Measurements from ENCODE around the gene NSRP1.
"Not testable (repeated sequence)": the region's sequence is repeated elsewhere in the genome, so short reads cannot be mapped to it uniquely, and the experiment has no call there.

NSRP1 gene

GRCh38 chr17:30225112-30225511 is 108.5 kb downstream of the NSRP1 start:
- FAIRE-seq: no peak

DNA sequence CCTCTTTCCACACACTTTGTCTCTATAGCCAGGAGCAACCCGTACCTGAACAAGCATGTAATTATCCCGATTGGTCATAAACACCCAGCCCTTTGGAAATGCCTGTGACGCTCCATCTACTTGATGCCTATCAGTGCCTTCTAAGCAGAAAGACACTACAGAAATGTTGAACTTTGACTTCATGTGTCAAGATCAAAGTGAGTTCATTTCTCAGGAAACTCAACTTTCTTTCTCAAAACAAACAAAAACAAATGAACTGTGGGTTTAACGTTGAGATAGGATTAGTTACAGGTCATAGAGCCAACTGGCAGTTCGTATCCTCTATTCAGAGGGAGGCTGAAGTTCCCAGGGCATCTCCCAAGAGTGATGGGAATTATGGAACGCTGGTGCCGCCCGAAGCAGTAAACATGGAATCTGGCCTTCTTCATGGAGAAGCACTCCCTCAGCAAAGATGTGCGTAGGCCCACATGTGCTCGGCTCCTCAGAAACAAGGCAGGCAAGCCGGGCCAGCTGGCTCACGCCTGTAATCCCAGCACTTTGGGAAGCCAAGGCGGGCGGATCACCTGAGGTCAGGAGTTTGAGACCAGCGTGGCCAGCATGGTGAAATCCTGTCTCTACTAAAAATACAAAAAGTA is 109.4 kb downstream of the NSRP1 start:
- no peak for FAIRE-seq

GRCh38 chr17:30226878-30227277 is 110.3 kb downstream of the NSRP1 start:
- FAIRE-seq: no peak

DNA sequence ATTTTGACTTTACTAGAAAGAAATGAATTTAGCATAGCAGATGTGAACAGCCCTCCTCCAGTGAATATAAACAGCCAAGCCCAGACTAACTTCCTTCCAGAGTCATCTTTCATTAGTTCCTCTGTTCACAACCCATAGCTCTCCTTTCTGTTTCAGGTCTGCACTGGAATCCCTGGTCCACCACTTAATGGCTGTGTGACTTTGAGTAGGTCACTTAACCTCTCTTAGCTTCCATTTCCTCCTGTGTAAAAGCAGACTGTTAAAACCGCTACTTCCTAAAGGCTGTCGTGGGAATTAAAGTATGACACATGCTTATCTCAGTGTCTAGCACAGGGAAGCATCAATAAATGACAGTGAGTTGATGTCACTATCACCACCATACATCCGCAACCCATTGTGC is 111.4 kb downstream of the NSRP1 start:
- FAIRE-seq: no peak

DNA sequence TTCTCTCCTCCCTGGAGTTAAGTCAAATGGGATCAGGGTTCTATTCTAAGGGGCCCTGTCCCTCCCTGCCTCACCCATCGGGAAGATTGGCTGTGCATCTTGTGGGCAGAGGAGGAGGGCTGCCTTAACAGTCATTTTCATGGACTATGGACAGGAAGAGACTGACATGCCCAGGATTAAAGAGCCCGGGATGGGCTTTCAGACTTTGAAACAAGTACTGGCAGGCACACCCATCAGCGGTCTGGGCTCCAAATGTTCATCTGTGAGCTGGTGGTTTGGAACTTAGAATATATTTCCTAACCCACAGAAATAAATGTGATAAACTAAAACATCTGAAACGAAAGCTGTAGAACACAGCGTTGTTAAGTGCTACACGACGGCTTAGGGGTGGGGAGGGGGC is 112.4 kb downstream of the NSRP1 start:
- no peak for FAIRE-seq

DNA sequence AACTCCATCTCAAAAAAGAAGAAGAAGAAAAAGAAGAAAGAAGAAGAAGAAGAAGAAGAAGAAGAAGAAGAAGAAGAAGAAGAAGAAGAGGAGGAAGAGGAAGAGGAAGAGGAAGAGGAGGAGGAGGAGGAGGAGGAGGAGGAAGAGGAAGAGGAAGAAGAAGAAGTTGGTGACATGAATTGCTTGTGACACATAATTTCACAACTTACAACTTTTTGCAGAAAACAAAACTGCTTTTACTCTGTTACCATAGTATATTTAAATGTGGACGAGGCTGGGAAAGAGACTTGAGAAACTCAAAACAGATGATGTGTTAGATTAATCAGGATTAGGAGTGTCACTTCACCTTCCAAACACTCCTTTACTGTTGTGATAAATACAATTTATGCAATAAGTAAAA is 113.4 kb downstream of the NSRP1 start:
- not testable (repeated sequence) for FAIRE-seq

- no peak for FAIRE-seq
Measured at GRCh38 chr17:30230596-30231125, 114.0 kb downstream of the NSRP1 start.

DNA sequence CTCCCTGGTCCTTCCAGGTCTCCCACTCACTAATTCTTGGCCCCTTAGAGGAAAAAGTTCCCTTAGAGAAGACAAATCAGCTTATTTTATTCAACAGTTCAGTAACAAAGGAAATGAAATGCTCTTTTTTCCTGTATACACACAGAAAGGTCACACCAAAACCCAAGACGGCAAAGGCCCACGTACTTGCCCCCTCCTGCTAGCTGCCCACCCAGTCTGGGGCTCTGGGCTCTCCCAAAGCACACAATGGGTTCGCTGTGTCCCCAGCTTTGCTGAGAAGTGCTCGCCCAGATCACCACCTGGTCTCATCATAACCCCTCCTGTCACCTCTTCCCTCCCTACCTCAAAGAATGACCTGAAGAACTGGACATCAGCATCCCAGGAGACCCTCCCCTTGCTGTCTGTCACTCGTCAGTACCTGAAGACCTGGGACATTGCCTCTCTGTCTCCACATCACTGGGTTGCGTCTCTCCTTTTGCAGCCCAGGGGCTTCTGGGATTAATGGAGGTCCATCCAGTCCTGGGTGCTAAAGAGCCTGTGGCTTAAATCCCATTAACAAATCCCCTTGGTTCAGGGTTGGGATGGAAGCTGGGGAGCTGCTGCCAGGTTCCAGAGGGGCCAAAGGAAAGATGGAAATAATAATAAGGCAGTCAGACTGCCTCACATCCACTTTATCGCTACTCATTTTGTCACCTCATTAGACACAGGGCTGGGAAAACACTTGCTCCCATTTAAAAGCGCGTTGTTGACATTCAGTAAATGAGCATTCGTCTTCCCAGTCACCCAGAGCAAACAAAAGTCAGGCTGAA is 115.6 kb downstream of the NSRP1 start:
- FAIRE-seq: no peak

- FAIRE-seq: no peak
Measured at GRCh38 chr17:30232824-30233427, 116.3 kb downstream of the NSRP1 start.

GRCh38 chr17:30234296-30234695 is 117.7 kb downstream of the NSRP1 start:
- FAIRE-seq: no peak

DNA sequence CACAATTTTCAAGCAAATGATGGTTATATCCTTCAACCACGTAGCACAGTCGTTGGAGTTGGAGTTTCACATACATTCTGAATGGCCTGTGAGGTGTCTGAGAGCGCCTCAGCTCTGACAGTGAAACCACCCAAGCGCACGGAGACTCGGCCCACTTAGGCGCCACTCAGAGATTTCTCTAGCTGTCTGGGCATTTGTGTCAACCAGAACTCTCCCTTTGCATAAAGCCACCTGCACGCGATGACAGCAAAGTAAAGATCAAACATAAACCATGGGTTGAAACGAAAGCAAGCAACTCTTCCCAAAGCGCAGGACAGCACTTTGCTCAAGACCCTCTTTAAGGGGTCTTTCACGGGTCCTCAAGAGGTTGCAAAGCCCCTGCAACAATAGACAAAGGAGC is 118.3 kb downstream of the NSRP1 start:
- FAIRE-seq: no peak

GRCh38 chr17:30235386-30236296 is 119.0 kb downstream of the NSRP1 start, which contains the start of gene SLC6A4:
TSS of gene SLC6A4 (minus strand) at chr17:30235697. CDS start at chr17:30221958, 13,739 bp downstream.
- FAIRE-seq: no peak
